HK-2 (cell line): Measurements from ENCODE around the gene AGAP2.

Experiments
- DNase-seq: peaks from one replicate; pipeline ENCODE4 v3.0.0-alpha.2; 2018; ENCODE audit not compliant: unreplicated experiment

AGAP2 gene

DNA sequence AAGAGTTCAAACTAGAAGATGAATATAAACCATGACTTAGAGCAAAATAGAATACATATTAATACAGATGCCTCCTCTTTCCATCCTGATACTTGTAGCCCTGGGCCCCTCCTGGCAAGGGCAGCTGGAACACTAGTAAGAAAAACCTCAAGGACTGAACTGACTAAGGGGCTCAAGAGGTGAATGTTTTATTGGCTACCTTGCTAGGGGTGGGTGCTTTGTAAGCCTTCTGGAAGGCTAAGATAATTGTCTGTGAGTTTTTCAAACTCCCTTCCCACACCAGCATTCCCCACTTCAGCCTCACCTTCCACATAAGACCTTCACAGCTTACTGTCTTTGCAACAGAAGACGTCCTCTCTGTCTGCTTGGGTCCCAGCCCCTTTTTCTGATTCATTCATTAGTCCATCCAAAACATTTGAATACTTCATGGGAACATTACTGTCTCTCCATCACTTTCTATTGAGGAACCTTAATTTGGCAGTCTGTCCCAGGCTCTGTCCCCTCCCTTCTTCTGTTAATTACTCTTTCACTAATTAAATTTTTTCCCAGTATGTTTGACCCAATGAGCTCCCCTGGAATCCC, 15.3 kb upstream of the AGAP2 start:
- DNase-seq = no peak

DNA sequence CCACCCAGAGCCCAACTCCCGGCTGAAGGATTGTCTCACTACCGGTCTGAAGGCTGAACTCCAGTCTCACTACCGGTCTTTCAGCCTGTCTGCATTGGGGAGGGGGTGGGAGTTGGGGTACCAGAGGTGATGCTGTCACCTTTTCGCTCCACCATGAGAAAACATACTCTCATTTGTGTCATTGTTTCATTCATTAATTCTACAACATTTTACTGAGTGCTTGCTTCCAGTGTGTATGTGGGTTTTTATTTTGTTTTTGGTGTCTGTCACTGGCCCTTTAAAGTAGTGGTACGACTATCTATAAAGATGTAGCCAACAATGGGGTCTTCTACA, 14.1 kb upstream of the AGAP2 start:
- no peak for DNase-seq

DNA sequence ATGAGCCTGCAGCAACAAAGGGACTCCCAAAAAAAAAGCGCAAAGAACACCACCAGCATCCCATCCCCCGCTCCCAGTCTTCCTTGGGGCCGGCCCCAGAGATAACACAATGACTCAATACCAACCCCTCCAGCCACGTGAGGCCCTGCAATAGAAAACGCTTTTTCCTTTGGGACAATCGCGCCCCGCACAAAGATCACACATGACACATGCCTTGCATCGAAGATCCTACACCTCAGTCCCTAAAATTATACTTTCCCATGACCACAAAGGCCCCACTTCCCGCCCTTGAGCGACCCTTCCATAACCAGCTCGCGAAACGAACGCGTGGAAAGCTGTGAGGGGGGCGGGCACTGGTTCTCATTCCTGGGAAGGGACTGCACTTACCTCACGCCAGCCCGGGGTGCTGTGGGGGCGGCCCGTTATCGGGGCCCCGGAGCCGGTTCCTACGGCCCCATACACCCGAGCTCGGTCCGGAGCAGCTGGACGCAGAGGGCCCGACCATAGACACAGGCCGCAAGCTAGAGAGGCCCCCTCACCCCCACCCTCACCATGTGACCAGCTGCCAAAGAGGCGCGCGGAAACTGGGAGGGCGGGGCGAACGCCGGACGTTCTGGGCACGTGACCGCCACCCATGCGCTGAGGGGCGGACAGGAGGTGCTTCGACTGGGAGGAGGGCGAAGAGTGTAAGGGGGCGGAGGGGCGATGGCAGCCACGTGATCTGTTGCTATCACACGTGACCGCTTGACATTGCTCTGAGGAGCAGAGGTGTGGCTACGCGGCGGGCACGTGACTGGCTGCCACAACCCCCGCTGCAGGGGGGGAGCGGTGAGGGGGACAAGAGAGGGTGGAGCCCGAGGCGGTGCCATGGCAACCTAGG, 13.5 kb upstream of the AGAP2 start, which contains the start of gene CDK4:
Gene CDK4 (minus strand): TSS at position 523 of the 880 bp plus-strand sequence. CDS start 593 bp downstream, outside the sequence.
- DNase-seq = peak; percentile 99

DNA sequence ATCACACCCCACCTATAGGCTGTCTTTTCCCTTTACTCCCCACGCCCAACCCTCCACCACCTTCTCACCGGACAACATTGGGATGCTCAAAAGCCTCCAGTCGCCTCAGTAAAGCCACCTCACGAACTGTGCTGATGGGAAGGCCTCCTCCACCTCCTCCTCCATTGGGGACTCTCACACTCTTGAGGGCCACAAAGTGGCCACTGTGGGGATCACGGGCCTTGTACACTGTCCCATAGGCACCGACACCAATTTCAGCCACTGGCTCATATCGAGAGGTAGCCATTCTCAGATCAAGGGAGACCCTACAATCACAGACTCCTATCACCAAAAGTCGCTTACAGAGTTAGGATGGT, 12.9 kb upstream of the AGAP2 start:
- no peak for DNase-seq

DNA sequence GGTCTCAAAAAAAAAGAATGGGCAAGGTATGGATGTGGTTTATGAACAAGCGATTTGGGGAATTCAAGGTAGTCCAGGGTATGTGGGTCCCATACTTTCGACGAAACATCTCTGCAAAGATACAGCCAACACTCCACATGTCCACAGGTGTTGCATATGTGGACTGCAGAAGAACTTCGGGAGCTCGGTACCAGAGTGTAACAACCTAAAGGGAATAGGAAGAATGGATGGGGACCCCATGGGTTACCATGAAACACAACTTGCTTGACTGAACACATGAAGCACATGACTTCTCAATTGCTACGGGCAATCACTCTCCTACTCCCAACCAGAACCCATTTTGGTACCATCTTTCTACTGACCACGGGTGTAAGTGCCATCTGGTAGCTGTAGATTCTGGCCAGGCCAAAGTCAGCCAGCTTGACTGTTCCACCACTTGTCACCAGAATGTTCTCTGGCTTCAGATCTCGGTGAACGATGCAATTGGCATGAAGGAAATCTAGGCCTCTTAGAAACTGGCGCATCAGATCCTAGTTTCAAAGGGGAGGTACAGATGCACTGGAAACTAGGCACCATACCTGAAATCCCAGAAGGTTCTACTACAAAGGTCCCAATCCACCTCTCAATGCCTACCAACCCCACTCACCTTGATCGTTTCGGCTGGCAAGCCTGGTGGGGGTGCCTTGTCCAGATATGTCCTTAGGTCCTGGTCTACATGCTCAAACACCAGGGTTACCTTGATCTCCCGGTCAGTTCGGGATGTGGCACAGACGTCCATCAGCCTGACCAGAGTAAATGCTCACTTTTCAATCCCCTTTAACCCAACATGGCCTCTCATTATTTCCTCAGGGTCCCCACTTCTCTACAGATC, 12.3 kb upstream of the AGAP2 start:
- no peak for DNase-seq

DNA sequence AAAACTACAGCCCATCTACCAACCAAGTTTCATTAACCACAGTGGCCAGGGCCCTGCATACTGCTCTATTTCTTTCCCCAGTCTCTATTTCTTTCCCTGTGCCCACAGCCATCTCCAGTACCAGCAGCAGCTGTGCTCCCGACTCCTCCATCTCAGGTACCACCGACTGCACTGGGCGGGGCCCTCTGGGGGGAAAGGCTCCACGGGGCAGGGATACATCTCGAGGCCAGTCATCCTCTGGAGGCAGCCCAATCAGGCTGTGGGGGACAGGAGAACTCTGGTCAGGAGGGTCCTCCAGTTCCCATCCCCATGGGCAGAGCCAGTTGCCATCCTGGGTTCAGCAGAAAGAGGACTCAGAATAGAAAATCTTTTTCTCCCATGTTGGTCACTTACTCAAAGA, 10.5 kb upstream of the AGAP2 start:
- DNase-seq = no peak

DNA sequence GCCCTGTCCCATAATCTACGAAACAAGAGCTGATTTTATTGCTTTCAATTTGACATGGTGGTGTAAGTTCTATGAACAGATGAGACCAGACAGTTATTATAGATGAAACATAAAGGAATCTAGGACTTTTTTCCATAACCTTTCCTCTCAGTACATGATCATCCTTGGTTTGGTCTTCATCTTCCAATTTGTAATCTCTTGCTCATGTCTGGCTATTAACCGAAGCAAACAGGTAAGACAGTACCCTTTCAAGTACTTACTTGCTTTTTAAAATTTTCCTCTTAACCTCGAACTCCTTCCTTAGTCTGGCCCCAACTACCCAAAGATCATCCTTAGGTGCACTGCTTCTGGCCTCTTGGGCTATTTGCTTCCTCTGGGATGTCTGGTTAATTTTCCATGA, 7.5 kb upstream of the AGAP2 start:
- no peak for DNase-seq

DNA sequence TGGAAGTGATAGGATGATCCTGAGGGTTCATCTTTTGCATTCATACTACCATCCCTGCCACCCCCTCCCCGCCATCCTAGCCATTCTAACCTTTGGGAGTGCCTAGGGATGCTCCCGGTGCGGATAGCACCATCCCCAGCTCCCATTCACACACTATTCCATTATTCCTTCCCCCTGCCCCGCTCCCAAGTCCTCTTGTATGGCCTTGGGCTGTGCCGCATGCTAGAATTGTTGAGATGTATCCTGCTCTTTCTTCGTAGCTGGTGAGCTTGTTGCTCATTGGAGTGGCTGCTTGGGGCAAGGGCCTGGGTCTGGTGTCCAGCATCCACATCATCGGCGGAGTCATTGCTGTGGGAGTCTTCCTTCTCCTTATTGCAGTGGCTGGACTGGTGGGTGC, 6.9 kb upstream of the AGAP2 start:
- no peak for DNase-seq

DNA sequence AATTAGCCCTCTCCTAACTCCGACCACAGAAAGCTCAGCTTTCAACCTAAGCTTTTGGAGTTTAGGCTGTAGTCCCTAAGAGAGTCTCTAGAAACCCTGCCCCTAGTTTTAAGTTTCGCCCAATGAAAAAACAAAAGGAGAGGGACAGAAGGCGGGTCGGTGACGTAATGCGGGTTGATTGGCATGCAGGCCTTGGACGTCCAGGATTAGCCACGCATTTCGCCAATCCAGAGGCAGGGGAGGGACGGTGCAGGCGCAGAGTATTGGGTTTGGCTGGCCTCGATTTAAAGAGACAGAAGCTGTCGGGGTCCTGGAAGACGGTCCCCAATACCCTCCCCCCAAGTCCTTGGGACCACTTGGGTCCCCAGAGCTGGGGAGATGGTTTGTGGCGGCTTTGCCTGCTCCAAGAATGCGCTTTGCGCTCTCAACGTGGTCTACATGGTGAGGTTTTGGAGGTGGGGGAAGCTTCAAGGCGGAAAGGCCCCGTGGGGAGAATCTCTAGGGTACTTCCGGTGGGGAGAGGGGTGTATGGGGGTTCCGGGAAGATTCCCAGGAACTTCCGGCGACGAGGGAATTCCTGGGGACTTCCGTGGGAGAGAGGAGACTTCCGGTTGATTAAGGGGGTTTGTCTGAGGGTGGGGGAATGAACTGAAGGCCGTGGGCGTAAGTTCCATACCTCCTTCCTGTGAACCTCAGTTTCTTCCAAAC, 6.4 kb upstream of the AGAP2 start, which contains the start of gene TSPAN31:
Gene TSPAN31 (plus strand): TSS at position 263 of the 708 bp plus-strand sequence. CDS start 116 bp downstream, at position 379.
- DNase-seq = peak; percentile 95

DNA sequence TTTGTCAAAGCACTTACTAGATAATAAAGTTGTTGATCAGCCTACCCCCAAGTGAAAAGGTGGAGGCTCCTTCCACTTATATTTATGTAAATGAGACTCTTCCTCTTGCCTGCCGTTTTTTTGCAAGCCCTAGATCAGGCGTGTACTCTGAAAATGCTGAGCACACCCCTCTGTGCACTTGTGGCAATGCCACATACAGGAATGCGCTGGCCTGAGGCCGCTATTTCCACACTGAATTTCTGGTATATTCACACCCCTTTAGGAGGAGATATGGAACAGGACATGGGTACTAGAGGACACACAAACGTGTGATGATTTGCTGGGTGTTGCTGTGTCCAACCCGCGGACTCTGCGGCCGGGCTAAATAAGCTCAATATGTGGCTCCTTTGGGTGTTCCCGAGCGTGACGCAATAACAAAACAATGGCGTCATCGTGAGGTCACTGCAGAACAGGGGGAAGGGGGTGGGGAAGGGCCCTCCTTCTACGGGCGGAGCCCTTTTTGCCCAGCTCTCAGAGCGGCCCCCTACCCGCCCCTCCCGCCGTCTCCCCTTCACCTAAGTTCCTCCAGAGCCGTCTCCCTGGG, 5.7 kb upstream of the AGAP2 start:
- DNase-seq = peak; percentile 68

DNA sequence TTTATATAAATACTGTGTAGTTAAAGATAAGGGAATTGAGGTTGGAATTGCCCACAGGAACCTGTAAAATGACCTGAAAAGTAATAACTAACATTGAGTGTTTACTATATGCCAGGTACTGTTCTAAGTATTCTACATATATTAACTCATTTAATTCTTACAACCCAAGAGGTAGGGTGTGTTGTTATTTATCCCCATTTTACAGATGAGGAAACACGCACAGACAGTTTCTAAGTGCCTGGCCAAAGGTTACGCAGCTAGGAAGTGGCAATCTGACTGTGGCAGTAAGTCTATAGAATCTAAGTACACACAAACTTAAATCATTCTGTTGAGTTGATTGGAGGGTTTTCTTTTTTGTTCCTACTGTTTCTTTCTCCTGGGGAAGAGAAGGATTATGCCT, 5.2 kb upstream of the AGAP2 start:
- DNase-seq = no peak

DNA sequence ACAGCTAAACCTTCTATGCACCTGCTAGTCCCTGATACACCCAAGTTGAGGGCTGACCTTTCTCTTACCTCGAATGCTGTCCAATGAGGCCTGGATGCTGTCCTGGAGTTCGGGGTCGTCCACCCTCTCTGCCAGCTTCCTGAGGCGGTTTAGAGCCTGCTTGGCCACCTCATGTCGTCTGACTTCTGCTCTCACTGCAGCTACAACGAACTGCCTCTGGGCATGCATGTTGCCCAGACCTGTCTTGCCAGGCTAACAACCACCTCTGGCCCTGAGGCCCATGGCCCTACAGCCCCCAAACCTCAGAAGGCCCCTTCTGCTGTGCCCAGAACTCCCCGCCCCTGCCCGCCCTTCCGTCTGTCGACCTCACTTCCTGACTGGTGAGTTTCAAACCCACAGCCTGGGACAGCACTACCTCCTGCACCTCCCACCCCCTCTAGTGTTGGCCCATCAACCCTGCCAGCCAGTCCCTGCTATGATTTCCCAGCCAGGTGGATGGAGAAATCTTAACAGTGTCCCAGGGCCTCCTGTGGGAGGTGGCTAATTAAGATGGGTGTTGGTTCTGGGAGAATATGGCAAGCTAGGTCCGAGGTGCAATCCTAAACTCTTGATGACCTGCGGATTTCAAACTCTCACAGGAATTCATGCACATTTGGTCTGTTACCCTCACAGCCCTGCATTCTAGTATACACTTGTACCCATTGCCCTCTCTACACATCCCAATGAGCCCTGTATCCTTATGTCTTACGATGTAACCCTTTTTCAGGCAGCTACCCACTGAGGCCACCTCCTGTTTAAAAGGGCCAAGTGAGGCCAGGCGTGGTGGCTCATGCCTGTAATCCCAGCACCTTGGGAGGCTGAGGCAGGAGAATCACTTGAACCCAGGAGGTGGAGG, 3.5 kb upstream of the AGAP2 start:
- DNase-seq = no peak

DNA sequence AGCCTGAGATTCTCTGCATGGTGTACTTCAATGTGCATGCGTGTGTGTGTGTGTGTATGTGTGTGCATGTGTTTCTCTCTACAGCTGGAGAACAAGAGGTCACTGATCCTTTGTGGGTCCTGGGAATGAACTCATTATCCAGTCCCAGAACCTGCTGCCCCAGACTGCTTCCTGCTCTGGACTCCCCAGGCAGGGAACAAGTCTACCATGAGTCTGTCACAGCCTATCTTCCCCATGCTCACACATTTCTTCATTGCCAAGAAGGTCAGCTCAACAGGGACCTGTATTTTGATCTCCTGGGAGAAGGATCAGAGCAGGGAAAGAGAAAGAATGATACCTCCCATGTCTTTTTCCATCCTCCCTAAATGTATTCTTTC, 2.9 kb upstream of the AGAP2 start:
- no peak for DNase-seq

DNA sequence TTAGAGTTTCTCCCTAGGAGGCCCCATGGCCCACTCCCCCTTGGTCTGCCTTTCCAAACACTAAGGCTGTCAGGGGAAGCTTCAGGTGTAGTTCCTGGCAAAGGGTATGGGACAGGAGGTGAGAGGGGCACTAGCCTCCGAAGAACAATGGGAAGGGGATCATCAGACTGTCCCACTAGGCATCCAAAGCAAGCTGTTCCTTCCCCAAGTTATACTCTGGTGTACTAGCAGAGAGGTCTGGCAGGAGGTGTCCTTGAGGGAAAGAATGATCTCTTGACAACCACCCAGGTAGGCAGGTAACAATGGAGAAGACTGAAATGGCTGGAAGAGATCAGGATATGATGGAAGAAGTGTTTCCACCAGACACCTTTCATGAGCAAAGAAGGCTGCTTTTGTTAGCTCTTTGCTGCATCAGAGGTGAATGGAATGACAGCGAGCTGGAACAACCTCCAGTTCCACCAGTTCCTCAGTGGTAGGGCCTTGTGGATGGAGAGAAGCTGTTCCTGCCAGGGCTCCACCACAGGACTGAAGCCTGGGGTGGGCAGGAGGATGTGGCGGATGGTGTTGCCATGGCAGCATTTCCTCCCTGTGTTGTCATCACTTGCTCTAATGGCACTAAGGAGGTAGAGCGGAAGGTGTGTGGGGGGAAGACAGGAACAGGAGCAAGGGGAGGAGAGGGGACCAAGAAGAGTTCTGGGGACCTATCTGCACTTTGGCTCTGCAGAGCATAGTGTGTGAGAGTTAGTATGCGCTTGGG, 2.3 kb upstream of the AGAP2 start:
- DNase-seq = no peak

DNA sequence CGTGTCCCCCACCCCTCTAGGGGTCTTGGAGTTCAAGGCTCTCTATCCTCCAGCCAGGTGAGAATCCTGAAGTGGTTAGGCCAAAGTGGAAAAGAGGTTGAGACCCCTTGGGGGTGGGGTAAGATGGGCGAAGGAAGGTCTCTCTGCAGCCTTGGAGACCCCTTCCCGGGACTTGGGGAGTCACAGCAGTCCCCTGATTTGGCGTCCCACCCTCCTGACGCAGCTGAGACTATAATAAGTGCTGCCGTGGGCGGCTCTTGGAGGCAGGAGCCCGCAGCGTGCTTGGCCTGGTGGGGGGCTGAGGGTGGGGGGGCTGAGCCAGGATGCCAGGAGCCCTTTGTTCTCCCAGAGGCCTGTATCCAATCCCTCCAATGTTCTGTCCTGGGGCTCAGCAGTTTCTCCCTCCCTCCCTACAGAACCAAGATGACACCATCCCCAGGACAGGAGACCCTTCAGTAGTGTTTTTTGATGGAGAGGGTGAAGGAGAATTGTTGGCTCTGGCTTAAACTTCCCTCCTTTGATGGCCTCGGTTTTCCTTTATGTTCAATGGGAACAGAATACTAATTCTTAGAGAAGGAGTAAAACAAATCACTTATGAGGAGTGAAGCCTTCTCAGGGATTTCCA, 1.5 kb upstream of the AGAP2 start:
- DNase-seq = no peak

DNA sequence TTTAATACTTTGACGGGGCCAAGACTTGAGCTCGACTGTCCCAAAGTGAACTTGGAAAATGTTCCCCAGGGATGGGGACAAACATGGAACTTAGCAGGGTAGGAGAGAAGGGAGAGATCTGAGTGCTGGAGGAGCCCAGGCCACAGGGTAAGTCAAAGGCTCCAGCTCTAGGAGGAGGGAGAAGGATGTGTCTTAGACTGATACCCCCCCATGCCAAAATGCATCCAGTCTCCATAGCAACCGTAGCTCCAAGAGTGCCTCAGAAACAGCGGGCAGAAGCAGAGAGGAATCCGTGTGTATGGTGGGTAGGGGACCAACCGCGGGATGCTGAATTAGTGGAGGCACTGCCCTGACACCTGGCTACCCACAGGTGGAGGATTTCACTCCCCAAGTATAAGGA, 845 bp upstream of the AGAP2 start:
- DNase-seq = no peak

DNA sequence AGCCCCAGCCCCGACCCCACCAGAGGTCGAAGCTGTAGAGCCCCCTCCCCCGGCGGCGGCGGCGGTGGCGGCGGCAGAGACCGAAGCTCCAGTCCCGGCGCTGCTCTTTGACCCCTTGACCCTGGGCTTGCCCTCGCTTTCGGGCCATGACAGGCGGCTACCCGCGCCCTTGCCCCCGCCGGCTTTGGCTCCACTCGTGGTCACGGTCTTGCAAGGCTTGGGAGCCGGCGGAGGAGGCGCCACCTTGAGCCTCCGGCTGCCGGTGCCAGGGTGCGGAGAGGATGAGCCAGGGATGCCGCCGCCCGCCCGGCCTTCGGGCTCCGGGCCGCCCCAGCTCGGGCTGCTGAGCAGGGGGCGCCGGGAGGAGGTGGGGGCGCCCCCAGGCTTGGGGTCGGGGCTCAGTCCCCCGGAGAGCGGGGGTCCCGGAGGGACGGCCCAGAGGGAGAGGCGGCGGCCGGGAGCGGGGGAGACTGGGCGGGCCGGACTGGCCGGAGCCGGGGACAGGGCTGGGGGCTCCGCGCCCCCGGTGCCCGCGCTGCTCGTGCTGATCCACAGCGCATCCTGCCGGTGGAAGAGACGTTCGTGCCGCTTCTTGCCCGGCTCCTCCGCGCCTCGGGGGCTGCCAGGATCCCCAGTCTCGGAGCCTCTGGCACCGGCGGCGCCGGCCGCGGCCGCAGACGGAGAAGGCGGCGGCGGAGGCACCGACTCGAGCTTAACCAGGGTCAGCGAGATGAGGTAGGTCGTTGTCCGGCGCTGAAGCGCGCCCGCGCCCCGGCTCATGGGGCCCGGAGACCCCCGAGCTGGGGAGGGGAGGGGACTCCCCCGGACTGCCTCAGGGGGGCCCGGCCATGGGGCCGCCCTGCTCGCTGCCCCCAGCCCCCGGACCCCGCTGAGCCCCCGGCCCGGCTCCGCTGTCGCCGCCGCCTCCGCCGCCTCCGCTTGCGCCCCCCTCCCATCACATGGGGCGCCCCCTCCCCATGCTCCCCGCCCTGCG, 778 bp downstream of the AGAP2 start:
- no peak for DNase-seq
